SU-DHL-6 (cell line): ENCODE results near the gene RHOBTB3.

Experiments used
- H2AFZ ChIP-seq: fragments of 200-600 bp; sonication (generic); 2 replicates; pipeline ENCODE4 v1.6.1; 2014; ENCODE audit warnings: low read depth, mild to moderate bottlenecking, moderate library complexity, mixed read lengths, antibody characterized with exemption, low read length; ENCODE audit not compliant: severe bottlenecking
- H3F3A ChIP-seq: fragments of 200-600 bp; shearing (Covaris generic); 2 replicates; pipeline ENCODE4 v1.6.0; 2016; ENCODE audit warnings: antibody characterized with exemption, mild to moderate bottlenecking; ENCODE audit not compliant: insufficient read depth
- H3K27ac ChIP-seq: fragments of 200-600 bp; sonication (generic); 2 replicates; pipeline ENCODE4 v1.5.1; 2016; ENCODE audit warnings: low read depth, mild to moderate bottlenecking, low read length, moderate library complexity, mixed read lengths
- H3K27me3 ChIP-seq: fragments of 200-600 bp; sonication (generic), shearing (Covaris generic); 2 replicates; pipeline ENCODE4 v1.6.0; 2014; ENCODE audit warnings: mild to moderate bottlenecking, low read length
- H3K36me3 ChIP-seq: fragments of 200-600 bp; sonication (generic); 2 replicates; pipeline ENCODE4 v1.6.1; 2014; ENCODE audit warnings: mild to moderate bottlenecking, low read length, mixed read lengths
- H3K4me2 ChIP-seq: fragments of 300-600, 200-600 bp; shearing (Covaris generic), sonication (generic); 2 replicates; pipeline ENCODE4 v1.6.0; 2014; ENCODE audit warnings: low read length, low read depth, mild to moderate bottlenecking; ENCODE audit not compliant: poor library complexity, severe bottlenecking
- H3K4me3 ChIP-seq: fragments of 200-600 bp; sonication (generic); 2 replicates; pipeline ENCODE4 v1.5.1; 2014; ENCODE audit warnings: antibody characterized with exemption, low read length, mild to moderate bottlenecking, mixed read lengths; ENCODE audit not compliant: insufficient read depth, poor library complexity, severe bottlenecking
- H3K79me2 ChIP-seq: fragments of 200-600 bp; sonication (generic); 2 replicates; pipeline ENCODE4 v1.6.1; 2014; ENCODE audit warnings: mild to moderate bottlenecking, low read length, moderate library complexity; ENCODE audit not compliant: insufficient read depth
- H3K9ac ChIP-seq: fragments of 200-600 bp; sonication (generic); 2 replicates; pipeline ENCODE4 v1.7.0; 2014; ENCODE audit warnings: mild to moderate bottlenecking, low read length
- H3K9me2 ChIP-seq: fragments of 200-600 bp; sonication (generic); replicated peaks from 2 replicates; pipeline ENCODE4 v1.6.1; 2014; ENCODE audit warnings: low read length; ENCODE audit not compliant: insufficient read depth
- H3K9me3 ChIP-seq: fragments of 200-600 bp; sonication (generic); 2 replicates; pipeline ENCODE4 v1.6.1; 2014; ENCODE audit warnings: low read length, mixed read lengths; ENCODE audit not compliant: insufficient read depth
- H4K20me1 ChIP-seq: fragments of 200-600 bp; sonication (generic); 2 replicates; pipeline ENCODE4 v1.6.1; 2014; ENCODE audit warnings: low read depth, mild to moderate bottlenecking, antibody characterized with exemption, low read length, moderate library complexity, mixed read lengths
- CTCF ChIP-seq: fragments of 200-600 bp; sonication (generic); IDR thresholded peaks from one replicate; pipeline ENCODE4 v1.5.1; 2017; ENCODE audit warnings: antibody characterized with exemption, mild to moderate bottlenecking, low read length, moderate library complexity; ENCODE audit not compliant: insufficient read depth, poor library complexity, severe bottlenecking
- EZH2phosphoT487 ChIP-seq: fragments of 200-600 bp; sonication (generic), shearing (Covaris generic); conservative IDR thresholded peaks from 2 replicates; pipeline ENCODE4 v1.6.1; 2018; ENCODE audit warnings: mild to moderate bottlenecking, antibody characterized with exemption, low read length, moderate library complexity, mixed read lengths

Gene RHOBTB3

GRCh38 chr5:95761771-95762651, 30.9 kb downstream of the RHOBTB3 start:
- Histone ChIP-seq H3K27ac (no peak overlapping the region), H3K4me2 (no peak overlapping the region)

GRCh38 chr5:95762652-95763041, 31.5 kb downstream of the RHOBTB3 start:
- no peaks in the 10 kb centered on the region for H3K79me2 ChIP-seq
- no peak overlapping the region for H3K27ac ChIP-seq
- H3K27me3 ChIP-seq = no peaks in the 10 kb centered on the region
- no peaks in the 10 kb centered on the region for H3F3A ChIP-seq
- no peak for TF ChIP-seq CTCF
- no peak for TF ChIP-seq EZH2phosphoT487
- H3K9ac ChIP-seq = no peak overlapping the region
- no peak overlapping the region for H3K4me3 ChIP-seq
- no peak overlapping the region for H3K4me2 ChIP-seq
- H3K9me3 ChIP-seq = no peaks in the 10 kb centered on the region
- no peak overlapping the region for H2AFZ ChIP-seq
- H3K9me2 ChIP-seq = no peaks in the 10 kb centered on the region
- no peaks in the 10 kb centered on the region for H4K20me1 ChIP-seq
- no peaks in the 10 kb centered on the region for H3K36me3 ChIP-seq

More at GRCh38 chr5:95761771-95762651, 30.9 kb downstream of the RHOBTB3 start:
- H3K9me2 ChIP-seq = no peaks in the 10 kb centered on the region
- H3F3A ChIP-seq = no peaks in the 10 kb centered on the region
- no peak overlapping the region for H3K9ac ChIP-seq
- no peaks in the 10 kb centered on the region for H4K20me1 ChIP-seq
- no peaks in the 10 kb centered on the region for H3K9me3 ChIP-seq
- TF ChIP-seq EZH2phosphoT487 (no peak), CTCF (no peak)
- H2AFZ ChIP-seq = no peak overlapping the region
- H3K79me2 ChIP-seq = no peaks in the 10 kb centered on the region
- no peak overlapping the region for H3K4me3 ChIP-seq
- no peaks in the 10 kb centered on the region for H3K27me3 ChIP-seq
- no peaks in the 10 kb centered on the region for H3K36me3 ChIP-seq

GRCh38 chr5:95763941-95764340, 32.8 kb downstream of the RHOBTB3 start:
- H2AFZ ChIP-seq = no peak overlapping the region
- H3K79me2 ChIP-seq = no peaks in the 10 kb centered on the region
- H3K4me2 ChIP-seq = no peak overlapping the region
- no peak overlapping the region for H3K27ac ChIP-seq
- H3K36me3 ChIP-seq = no peaks in the 10 kb centered on the region
- H3K4me3 ChIP-seq = no peak overlapping the region
- TF ChIP-seq EZH2phosphoT487 = no peak
- no peak for TF ChIP-seq CTCF
- H3K27me3 ChIP-seq = no peaks in the 10 kb centered on the region
- no peaks in the 10 kb centered on the region for H3K9me2 ChIP-seq
- H3K9ac ChIP-seq = no peak overlapping the region
- H4K20me1 ChIP-seq = no peaks in the 10 kb centered on the region
- H3F3A ChIP-seq = no peaks in the 10 kb centered on the region
- no peaks in the 10 kb centered on the region for H3K9me3 ChIP-seq
